Retinal pigment epithelial cell (primary cell): ENCODE measurements around the gene KICS2.
"Not testable (repeated sequence)": the region's sequence is repeated elsewhere in the genome, so short reads cannot be mapped to it uniquely, and the experiment has no call there.

Source experiments
- DNase-seq: peaks from one replicate; pipeline ENCODE4 v3.0.0-alpha.2; 2010; ENCODE audit warnings: low read depth
- H3K4me3 ChIP-seq: 2 replicates; pipeline ENCODE4 v1.5.1; 2011; ENCODE audit warnings: mild to moderate bottlenecking, low read length, control low read depth, moderate library complexity
- CTCF ChIP-seq: conservative IDR thresholded peaks from 2 replicates; pipeline ENCODE4 v1.5.1; 2011; ENCODE audit warnings: low read depth, low read length, control low read depth, inconsistent platforms

Gene KICS2

GRCh38 chr12:64203036-64203435 is 19.1 kb downstream of the KICS2 start:
- DNase-seq = no peak
- H3K4me3 ChIP-seq = no peak overlapping the region
- TF ChIP-seq CTCF = no peak

GRCh38 chr12:64195841-64196240 is 26.3 kb downstream of the KICS2 start:
- H3K4me3 ChIP-seq, DNase-seq: not testable (repeated sequence)

GRCh38 chr12:64194333-64195149 is 27.6 kb downstream of the KICS2 start:
- TF ChIP-seq CTCF = no peak
- no peak for DNase-seq

GRCh38 chr12:64193931-64194330 is 28.2 kb downstream of the KICS2 start:
- no peak for DNase-seq
- TF ChIP-seq CTCF = no peak
- no peak overlapping the region for H3K4me3 ChIP-seq

More at GRCh38 chr12:64194333-64195149, 27.6 kb downstream of the KICS2 start:
- no peak overlapping the region for H3K4me3 ChIP-seq

- no peak for TF ChIP-seq CTCF
- H3K4me3 ChIP-seq = no peak overlapping the region
- no peak for DNase-seq
These were observed 29.3 kb downstream of the KICS2 start for GRCh38 chr12:64192644-64193444.

- TF ChIP-seq CTCF = no peak
- no peak overlapping the region for H3K4me3 ChIP-seq
- DNase-seq = no peak
These were observed 32.0 kb downstream of the KICS2 start for GRCh38 chr12:64190140-64190539.

- no peak for DNase-seq
- no peak overlapping the region for H3K4me3 ChIP-seq
- no peak for TF ChIP-seq CTCF
These were observed 32.6 kb downstream of the KICS2 start for GRCh38 chr12:64189530-64189929.
